EH (cell line): ENCODE results near the gene PARM1.

ENCODE experiments used
- DNase-seq: peaks from one replicate; pipeline ENCODE4 v3.0.0-alpha.2; 2015; ENCODE audit warnings: low read depth

PARM1 gene

DNA sequence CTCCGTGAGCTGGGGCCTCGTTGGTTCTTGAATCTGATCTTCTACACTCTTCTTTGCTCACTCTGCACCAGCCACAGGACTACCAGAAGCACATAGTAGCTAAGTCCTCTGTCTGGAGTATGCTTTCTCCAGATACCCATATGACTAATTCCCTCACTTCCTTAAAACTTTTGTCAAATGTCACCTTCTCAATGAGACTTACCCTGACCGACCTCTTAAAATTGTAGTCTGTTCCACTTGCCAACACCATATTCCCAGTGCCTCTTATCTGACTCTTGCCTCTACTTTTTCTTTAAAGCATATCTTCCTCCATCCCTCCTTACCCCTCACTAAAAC, 10.0 kb downstream of the PARM1 start:
- DNase-seq = no peak

DNA sequence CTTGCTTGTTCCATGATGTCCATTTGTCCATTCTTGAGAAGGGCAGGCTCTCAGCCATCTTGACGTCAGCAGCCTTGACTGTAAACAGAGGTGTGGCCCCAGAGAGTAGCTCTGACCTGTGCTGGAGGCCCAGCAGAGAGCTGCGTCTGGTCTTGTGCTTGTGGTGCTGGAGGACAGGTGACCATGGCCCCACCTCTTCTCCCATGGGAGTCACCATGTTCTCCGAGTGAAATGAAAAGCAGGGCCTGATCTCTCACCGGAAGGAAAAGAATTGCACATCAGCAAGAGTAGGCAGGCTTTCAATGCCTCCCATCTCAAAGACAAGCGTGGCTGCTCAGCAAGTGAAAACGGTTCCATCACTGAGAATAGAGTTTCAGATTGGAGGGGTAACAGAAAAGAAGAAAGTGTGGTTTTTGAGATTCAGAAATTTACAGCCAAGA, 11.5 kb downstream of the PARM1 start:
- DNase-seq = no peak

DNA sequence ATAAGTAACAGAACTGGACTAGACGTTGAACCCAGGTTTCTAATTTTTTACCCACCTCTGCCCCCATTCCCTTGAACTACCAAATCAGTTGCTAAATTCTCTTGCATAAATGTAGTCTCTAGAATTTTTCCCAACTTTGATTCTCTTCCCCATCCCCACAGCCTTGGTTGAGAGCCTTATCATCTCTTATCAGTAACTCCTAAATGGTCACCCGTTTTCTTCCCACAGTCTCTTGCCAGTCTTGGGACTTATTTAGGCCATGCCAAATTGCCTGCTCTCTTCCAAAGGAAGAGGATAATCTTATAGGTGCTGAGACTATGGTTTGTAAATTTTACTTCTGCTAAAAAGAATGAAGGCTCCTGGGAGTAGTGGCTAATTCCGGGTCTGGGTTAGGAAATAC, 13.3 kb downstream of the PARM1 start:
- no peak for DNase-seq

GRCh38 chr4:74947798-74948197, 14.9 kb downstream of the PARM1 start:
- DNase-seq = no peak

- no peak for DNase-seq
Measured at GRCh38 chr4:74948236-74948635, 15.3 kb downstream of the PARM1 start.

- no peak for DNase-seq
Measured at GRCh38 chr4:74950200-74950599, 17.3 kb downstream of the PARM1 start.

DNA sequence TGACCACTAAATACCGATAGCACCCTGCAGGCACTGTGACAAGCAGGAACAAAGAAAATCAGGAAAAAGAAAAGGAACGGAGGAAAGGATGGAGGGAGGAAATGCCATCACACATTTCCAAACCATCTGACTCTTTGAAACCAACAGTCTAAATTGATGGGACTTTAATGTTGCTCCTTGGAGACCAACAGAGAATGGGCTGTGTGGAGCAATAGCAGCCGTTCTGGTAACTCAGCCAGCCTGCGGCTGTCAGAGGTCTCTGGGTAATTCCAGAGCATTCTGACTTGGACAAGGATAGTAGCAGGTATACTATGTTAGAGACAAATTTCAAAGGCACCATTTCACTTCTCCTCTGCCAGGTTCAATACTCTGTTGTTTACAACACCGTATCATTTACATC, 18.0 kb downstream of the PARM1 start:
- no peak for DNase-seq

- no peak for DNase-seq
Measured at GRCh38 chr4:74953647-74954046, 20.7 kb downstream of the PARM1 start.

- DNase-seq = no peak
Measured at GRCh38 chr4:74958881-74959280, 26.0 kb downstream of the PARM1 start.

- no peak for DNase-seq
Measured at GRCh38 chr4:74961230-74961629, 28.3 kb downstream of the PARM1 start.

GRCh38 chr4:74962584-74962983, 29.7 kb downstream of the PARM1 start:
- DNase-seq = no peak

DNA sequence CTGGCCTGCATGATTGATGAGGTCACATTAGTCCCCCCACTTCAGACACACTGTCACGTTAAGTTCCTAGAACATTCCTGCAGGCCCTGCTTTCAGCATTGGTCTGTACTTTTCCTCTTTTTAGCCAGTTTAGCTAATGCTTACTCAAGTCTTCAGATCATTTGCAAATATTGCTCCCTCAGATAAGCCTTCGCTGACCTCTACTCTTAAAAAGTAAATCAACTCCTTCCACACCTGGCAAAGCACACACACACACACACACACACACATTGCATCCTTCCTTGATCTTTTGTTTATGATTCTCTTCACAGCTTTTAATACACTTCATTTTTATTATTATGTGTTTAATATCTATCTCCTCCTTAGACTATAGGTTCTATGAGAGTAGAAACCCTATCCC, 31.4 kb downstream of the PARM1 start:
- DNase-seq = no peak

DNA sequence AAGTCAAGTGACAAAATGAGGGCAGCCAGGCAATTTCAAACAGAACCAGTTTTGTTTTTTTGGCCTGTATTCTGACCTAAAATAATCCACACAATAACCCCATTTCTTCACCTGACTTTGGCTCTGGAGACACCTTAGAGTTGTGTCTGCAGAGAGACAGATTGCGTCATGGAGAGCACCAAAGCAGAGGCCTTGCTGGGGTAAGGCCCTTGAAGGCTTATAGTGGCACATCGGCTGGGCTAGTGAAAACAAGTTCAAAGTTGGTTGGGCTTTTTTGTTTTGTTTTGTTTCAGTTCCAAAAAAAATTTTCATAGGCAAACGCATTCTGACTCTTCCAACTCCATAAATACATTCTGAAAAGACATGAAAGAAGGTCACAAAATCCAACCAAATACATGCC, 34.4 kb downstream of the PARM1 start:
- DNase-seq = no peak

DNA sequence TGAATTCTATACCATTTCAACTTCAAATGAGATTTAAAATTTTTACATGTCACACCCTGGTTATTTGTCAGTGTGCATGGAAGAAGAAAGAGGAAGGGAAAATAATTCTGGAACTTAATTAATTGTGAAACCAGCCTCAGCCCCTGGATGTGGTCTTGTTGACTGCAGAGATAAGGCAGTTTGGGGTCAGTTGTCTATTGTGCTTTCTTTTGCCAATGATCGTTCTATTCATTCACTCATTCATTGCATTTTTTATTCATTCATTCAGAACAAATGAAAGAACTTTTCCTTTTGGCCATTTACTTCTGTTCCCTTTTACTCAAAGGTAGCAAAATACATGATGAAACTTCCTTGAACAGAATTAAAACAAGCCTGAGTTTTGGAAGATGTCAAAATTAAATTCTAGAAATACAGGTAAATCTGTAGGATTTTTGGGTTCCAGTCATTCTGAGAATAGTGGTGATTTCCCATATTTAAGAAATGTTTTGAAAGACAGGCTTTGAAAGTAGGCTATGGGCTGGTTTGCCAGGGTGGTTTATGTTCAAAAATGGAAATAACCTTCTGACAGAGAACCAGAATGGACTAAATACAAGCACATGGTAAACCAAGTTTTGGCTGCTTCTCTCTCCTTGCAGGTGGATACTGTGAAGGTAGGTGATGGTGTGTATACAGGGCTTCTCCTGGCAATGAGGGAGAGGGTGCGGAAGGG, 35.7 kb downstream of the PARM1 start:
- DNase-seq = no peak

GRCh38 chr4:74969507-74970474, 36.9 kb downstream of the PARM1 start:
- no peak for DNase-seq

- DNase-seq = no peak
Measured at GRCh38 chr4:74970577-74970976, 37.7 kb downstream of the PARM1 start.

GRCh38 chr4:74971862-74972261, 38.9 kb downstream of the PARM1 start:
- no peak for DNase-seq

DNA sequence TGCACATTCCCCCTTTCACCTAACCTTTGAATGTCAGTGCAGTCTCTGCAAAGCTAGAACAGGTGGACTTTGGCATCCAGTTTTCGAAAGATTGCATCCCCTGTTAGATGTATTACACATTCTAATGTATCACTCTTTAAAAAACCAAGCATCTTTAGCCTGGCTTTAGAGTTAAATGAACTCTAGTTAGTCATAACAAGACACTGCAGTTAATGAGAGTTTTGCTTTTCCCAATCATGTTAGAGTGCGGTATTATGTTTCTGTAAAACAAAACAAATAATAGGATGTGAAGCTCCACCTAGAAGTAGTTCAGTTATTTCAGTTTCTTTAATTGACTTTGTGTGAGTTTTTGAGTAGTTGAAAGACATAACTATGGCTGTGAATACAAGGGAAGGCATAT, 42.2 kb downstream of the PARM1 start:
- no peak for DNase-seq

GRCh38 chr4:74975848-74976824, 43.2 kb downstream of the PARM1 start:
- DNase-seq = no peak

DNA sequence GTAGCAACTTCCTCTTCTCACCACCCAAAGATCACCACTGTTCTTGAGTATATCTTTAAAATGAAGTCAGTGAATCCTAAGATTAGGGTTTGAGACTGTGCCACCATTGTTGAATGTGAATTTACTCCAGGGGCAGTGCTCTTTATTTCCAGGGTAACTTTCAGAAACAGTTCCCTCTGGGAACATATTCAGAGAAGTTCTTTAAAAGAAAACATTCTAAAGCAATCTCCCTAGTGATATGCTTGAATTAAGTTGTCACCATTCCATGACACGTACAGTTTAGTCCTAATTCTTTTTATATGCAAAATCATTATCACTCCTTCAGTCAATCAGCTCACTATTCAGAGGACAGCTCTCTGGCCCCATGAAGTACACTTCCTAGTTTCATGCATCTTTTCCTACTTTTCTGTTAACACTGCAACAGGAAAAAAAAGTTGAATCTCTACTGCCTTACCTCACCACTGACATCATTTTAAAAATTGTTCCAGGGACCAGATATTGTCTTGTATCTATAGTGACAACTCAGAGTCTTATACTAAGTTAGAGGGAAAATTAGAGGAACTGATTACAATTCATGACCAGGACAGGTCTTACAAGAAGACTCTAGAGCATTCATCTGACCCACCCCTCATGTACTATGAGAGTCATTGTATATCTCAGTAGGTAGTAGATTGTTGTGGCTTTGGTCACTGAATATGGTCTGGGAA, 49.8 kb downstream of the PARM1 start:
- no peak for DNase-seq

DNA sequence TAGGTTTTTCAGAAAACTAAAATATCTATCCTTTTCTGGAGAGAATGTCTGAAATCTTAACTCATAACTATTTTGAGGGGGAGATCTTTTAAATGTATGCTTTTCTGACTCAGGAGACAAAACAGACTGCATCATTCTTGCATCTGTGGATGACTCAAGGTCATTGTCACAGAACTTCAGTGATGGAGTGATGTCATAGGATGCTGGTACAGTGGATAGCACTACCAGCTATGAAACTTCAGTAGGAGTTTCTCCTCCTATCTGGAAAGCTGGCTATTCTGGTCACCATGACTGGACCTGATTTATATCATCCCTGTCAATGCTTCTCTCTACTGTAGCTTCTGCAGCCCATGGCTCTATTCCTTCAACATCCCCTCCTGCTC, 50.3 kb downstream of the PARM1 start:
- DNase-seq = no peak
